GM18502 (cell line): ENCODE results near the gene PHPT1.
A peak's percentile ranks its signal among the peaks of the same experiment; 100 is the strongest.
"Not testable (repeated sequence)": the region's sequence is repeated elsewhere in the genome, so short reads cannot be mapped to it uniquely, and the experiment has no call there.

Source experiments
- ATAC-seq: cut with Tn5 transposase; IDR thresholded peaks from one replicate; pipeline ENCODE4 v1.9.1; 2021; ENCODE audit warnings: mild to moderate bottlenecking; ENCODE audit not compliant: unreplicated experiment, poor library complexity

Gene PHPT1

GRCh38 chr9:136849038-136849959, at the start of gene PHPT1:
TSS of gene PHPT1 (plus strand) at chr9:136849409. CDS start at chr9:136849431, 22 bp downstream.
- ATAC-seq: peak; percentile 83

GRCh38 chr9:136799854-136800657, 49.2 kb upstream of the PHPT1 start:
- ATAC-seq: no peak

DNA sequence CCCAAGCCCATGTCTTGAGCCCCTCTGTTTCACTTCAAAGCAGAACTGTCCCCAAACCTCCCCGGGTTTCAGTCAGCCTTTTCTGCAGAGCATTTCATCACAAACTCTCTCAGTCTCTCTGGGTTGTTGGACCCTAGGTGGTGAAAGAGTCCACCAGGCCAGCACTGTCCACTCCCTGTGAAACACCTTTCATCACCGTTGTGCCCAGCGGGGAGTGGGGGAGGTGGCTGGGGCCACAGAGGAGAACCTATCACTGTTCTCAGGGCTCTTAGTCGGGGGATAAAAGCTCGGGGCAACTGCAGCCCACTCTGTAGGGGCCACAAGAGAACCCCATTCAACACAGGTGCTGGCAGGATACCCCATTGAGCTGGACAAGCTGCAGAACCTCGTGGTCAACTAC, 46.9 kb upstream of the PHPT1 start:
- no peak for ATAC-seq

DNA sequence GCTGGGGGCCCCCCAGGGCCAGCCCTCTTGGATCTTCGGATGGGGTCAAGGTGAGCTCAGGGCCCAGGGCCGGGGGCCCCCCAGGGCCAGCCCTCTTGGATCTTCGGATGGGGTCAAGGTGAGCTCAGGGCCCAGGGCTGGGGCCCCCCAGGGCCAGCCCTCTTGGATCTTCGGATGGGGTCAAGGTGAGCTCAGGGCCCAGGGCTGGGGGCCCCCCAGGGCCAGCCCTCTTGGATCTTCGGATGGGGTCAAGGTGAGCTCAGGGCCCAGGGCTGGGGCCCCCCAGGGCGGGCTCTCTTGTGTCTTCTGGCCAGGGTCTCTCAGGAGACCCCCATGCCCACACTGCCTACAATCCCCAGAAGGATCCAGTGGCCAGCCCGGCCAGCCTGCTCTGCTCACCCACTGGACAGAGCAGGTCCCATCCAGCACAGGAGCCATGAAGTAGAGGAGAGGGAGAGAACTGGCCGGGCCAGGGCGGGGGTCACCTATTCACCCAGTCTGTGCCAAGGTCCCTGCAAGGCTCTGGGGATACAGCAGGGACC, 46.1 kb upstream of the PHPT1 start:
- not testable (repeated sequence) for ATAC-seq

DNA sequence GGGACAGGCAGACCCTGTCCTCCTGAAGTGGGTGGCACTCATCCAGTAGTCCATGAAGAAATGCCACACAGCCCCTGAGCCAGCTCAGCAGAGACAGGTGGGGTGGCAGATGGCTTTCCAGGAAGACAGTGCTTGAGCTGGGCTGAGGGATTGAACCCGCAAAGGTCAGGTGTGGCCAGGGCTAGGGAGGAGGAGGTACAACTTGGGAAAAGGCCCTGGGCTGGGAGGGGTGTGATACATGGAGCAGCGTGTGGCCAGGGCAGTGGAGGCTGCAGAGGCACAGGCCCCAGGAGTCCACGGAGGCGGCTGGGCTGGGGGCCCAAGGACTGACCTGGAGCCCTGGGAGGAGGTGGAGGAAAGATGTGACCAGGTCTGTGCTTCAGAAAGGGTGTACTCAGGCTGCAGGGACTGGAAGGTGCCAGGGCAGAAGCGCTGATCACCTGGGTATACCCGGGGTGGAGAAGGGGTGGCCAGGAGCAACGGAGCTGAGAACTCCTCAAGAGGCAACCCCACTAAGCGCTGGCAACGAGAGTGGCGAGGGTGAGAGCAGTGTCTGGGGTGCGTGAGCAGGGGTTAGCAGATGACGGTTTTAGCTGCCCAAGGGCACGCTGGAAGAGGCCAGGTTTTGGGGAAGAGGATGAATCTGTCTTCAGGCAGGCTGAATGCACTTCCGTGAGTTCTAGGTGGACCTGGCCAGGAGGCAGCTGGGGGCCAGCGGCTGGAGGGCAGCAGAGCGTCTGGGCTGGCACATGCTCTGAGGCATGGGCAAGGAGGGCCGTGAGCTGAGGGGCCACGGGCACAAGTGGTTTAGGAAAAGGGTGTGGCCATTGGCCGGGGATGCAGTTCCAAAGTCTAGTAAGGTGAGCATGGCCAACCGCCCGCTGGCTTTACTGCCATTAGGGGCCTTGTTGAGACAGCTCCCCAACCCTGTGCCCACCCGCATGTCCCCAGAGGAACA, 45.4 kb upstream of the PHPT1 start:
- ATAC-seq: no peak

DNA sequence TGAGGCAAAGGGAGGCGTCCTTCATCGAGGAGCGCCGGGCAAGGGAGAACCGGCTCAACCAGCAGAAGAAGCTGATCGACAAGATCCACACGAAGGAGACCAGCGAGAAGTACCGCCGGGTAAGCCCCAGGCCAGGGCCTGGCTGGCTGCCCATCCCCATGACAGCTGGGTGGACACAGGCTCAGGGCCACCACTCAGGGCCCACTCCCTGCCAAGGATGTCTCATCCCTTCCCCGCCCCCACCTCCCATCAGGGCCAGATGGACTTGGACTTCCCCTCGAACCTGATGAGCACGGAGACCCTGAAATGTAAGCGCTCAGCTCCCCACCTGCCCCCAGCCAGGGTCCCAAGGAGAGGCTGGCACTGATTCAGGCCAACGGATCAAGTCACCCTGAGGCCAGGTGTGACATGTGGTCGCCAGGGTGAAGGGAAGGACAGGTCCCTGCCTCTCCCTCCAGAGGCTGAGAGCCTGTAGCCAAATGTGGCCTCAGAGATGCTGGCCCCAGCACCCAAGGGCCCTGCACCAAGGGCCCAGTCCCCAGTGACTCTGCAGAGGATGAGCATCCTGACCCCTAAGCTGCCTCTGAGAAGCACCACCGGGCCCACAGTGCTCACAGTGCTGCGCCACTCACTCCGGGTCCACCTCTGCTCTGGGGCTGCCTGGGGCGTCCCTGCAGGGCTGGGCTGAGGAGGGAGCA, 44.6 kb upstream of the PHPT1 start:
- no peak for ATAC-seq

GRCh38 chr9:136805207-136805740, 43.9 kb upstream of the PHPT1 start:
- no peak for ATAC-seq

DNA sequence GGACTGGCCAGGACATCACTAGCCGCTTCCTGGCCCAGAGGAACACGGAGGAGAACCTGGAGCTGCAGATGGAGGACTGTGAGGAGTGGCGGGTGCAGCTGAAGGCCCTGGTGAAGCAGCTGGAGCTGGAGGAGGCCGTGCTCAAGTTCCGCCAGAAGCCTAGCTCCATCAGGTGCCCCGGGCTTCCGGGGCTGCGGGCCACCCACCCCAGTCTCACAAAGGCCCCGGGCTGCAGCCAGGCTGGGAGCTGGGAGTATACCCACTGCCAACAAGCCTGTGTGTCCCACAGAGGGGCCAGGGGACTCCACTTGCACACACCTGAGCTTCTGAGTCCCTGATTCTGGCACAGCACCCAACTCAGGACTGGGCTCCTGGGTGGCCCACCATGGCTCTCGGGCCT, 43.1 kb upstream of the PHPT1 start:
- ATAC-seq: no peak

- ATAC-seq: no peak
Observed at GRCh38 chr9:136806631-136807201, 42.5 kb upstream of the PHPT1 start.

DNA sequence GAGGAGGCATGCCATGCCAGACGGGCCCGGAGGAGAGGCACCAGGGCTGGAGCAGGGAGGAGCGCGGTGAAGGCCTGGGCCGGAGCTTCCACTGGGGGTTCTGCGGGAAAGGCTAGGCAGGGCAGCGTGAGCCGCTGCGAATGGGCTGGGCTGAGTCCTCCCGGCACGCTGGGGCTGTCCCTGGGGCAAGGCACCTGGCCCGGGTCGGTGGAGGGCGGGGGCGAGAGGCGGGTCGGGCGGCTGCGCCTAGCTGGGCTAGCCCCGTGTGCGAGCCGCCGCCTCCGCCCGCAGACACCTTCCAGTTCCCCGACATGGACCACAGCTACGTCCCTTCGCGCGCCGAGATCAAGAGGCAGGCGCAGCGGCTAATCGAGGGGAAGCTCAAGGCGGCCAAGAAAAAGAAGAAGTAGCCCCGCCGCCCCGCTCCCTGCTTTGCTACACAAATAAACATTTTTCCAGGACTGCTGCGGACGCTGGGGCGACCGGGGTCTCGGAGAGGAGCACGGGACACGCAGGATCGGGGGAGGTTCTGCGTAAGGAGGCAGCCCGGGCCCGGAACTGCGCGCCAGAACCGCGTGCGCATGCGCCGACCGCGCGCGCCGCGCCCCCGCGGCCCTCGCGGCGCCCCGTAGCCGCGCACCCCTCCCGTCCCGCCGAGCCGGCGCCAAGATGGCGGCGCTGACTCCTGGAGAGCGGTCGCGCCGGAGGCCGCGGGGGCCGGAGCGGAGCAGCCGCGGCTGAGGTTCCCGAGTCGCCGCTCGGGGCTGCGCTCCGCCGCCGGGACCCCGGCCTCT, 41.7 kb upstream of the PHPT1 start, which contains the start of gene RABL6:
RABL6 (plus strand) TSS at position 668 of the 794 bp plus-strand sequence. CDS start 249 bp downstream, outside the sequence.
- ATAC-seq: peak; percentile 74

- peak; percentile 38 for ATAC-seq
Observed at GRCh38 chr9:136808075-136808805, 41.0 kb upstream of the PHPT1 start.

DNA sequence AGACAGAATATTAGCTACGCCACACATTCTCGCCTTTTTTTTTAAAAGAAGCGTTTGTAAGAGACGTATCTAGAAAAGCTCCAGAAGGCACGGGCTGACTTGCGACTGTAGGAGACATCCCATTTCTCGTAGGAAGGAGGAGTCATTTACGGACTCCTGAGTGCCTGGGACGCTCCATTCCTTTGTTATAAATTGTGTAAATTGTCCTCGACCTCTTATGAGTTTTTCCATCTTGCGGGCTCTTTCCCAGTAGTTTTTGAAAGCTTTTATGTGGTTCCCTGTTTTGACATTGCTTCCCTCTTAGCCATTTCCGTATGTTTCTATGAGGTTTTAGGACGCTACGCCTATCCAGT, 40.4 kb upstream of the PHPT1 start:
- no peak for ATAC-seq

GRCh38 chr9:136814725-136815421, 34.3 kb upstream of the PHPT1 start:
- ATAC-seq: no peak

- no peak for ATAC-seq
Observed at GRCh38 chr9:136815422-136815782, 33.8 kb upstream of the PHPT1 start.

- ATAC-seq: no peak
Observed at GRCh38 chr9:136820971-136821825, 28.0 kb upstream of the PHPT1 start.
